A172 (cell line): Measurements from ENCODE around the gene HDAC10. TPM values are rescaled to one million over a fixed set of nuclear protein-coding genes. Genes with fewer than 3 reads are reported as not detected.

ENCODE experiments used
- DNase-seq: peaks from one replicate; pipeline ENCODE4 v3.0.0-alpha.2; 2015; ENCODE audit warnings: low spot score
- total RNA-seq: library from RNA; depleted of rRNA; stranded (reverse); fragments of >200 nt; shearing (Covaris generic); gene quantifications from 2 replicates; pipeline ENCODE4 v1.2.3, GENCODE V29; 2014

HDAC10 gene
- total RNA-seq, 1 experiment from 2014 or later, result 11.4 TPM

DNA sequence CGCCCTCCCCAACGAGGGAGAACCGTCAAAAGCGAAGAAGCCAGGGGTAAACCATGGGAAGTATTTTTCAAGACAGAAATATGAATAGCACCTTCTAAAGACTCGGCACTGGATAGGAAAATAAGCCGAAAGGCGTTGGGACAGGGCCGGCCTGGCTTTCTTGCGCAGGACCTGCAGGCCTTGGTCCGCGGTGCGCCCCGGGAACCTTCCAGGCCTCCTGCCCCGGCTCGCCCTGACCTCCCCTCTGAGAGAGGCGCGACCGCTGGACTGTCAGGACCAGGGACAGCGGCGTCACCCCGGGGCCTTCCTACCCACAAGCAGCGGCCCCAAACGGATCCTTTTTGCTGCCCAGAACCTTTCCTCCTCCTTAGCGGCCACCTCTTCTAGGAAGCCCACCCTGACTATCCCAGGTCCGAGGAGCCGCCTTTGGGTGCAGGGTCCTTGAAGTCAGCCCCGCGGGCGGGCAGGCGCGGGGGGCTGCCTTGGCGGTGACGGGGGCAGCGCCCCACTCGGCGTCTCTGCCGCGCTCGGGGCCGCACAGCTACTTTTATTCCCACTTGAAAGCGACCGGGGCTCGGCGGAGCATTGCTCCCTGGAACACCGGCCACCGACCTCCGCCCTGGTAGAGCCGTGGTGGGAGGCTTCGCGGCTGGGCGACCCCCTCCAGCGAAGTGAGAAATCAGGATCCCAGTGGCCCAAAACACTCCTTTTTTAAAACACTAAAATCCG is 19.8 kb upstream of the HDAC10 start:
- no peak for DNase-seq

DNA sequence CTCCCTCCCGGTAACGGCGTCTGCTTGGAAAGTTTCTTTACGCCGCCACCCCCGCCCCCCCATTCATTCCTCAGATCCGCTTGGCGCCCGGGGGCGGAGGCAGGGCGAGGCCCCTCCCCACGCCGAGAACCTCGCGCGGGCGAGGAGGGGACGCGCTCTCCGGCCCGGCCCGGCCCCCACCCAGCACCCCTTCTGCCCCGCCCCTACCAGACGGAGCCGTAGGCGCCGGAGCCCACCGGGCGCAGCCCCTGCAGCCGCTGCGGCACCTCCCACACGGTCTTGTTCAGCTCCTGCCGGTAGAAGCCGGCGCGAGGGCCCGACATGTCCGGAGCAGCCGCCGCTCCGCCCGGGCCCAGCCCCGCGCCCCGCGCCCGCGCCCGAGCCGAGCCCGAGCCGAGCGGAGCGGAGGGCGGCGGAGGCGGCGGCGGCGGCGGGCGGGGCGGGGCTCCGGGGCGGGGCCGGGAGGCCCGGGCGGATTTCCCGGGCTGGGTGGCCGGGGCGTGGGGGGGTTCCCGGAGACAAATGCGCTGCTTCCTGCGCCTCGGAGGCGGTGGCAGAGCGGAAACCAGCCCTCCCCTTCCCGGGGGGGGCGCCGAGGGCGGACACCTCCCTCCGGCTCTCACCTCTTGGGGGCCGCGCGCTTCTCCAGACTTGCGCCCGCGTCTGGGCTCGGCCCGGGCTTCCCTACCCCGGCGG is 19.1 kb upstream of the HDAC10 start, which contains the start of gene MAPK11:
TSS of gene MAPK11 (minus strand) at position 411 of the 696 bp plus-strand sequence. CDS start at position 323, 88 bp downstream.
- no peak for DNase-seq

- DNase-seq, result no peak
Observed at GRCh38 chr22:50269573-50269969, 18.5 kb upstream of the HDAC10 start.

GRCh38 chr22:50268655-50269113 is 17.6 kb upstream of the HDAC10 start:
- DNase-seq, result no peak

DNA sequence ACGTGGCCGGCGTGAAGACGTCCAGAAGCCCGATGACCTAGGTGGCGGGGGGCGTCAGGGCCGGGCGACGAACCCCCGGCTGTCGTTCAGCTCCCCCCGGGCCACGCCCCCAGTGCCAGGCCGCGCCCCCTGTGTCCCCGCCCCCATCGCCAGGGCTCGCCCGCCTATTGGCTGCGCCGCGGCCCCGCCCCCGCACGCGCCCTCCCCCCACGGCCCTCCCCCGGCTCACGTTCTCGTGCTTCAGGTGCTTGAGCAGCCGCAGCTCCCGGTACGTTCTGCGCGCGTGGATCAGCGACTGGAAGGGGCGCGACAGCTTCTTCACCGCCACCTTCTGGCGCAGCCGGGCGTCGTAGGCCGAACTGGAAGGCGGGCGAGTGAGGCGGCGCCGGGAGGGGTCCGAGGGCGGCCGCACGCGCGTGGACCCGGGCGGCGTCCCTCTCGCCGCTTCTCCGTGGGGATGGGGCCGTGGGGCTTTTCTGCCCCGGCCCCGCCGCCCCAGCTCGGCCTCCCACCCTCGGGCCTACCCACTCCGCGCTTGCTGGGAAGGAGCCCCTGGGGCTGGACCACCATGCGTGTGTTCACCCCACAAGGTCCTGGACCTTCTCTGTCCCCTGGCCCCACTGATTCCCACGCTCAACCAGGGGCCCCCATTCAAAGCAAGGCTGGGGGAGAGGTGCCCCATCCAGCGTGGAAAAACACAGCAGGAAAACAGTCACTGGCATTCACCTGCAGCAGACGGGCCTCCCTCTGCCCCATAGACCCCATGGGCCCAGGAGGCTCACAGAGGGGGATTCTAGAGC is 16.7 kb upstream of the HDAC10 start:
- no peak for DNase-seq

DNA sequence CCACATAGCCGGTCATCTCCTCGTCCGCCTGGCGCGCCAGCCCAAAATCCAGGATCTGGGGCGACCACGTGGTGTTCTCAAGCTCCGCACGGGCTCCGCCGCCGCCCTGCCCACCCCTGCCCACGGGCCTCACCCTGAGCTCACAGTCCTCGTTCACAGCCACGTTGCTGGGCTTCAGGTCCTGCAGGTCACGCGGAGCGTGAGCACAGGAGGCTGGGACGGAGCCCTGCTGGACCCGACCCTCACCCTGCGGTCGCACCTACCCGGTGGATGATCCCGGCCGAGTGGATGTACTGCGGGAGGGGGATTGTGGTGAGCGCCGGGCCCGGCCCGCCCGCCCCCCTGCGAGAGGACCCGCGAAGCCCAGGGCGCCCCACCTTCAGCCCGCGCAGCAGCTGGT is 15.9 kb upstream of the HDAC10 start:
- DNase-seq, result no peak

DNA sequence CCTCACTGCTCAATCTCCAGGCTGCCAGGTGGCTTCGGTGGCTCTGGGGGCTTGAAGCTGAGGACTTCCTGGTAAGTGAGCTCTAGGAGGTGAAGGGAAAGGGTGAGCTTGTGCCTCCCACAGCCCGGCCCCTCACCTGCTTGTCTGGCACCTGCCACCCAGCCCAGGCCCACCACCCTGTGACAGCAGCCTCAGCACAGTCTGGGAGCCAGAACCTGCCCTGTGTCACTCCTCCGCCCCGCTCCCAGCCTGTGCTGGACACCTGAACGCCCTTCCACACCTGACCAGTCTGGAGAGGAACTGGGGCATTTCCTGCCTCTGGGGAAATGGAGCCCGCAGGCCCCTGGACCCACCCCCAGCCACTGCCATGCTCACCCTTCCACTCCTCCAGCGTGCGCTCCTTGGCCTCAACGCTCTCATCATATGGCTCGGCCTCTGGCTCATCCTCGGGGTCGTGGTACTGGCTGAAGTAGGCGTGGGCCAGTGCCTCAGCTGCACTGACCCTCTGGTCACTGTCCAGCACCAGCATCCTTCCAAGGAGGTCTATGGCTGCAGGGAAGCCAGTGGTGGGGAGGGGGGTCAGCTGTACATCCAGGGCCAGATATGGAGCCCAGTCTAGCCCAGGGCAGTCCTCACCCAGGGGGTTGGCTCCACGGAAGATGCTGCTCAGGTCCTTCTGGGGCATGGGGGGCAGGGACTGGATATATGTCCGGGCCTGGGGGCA is 14.0 kb upstream of the HDAC10 start:
- DNase-seq, result no peak

DNA sequence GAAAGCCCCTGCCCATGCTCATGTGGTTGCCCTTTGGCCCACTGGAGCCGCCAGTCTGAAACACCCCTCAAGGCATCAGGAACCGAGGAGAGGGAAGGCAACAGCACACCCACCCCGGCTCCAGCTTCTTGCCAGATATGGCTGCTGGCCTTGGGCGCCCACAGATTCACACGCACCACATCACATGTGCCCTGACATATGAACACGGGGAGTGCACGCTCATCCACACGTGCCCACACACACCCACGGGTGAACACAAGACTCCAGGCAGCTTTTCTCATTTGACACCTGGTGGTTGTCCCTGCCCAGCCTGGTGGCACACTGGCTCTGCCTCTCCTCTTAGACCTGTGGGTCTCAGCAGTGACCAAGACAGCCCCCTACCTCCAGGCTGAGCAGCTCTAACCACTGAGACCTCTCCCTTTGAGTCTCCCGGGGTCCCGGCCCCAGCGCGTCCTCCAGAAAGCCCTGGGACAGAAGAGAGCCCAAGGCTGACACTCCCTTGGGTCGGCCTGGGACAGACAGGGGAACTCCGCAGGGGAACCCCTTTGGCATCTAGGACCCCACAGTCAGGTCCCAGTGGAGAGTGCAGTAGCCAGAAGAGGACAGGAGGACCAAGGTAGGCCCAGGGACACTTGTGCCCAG is 13.2 kb upstream of the HDAC10 start:
- DNase-seq, result no peak

DNA sequence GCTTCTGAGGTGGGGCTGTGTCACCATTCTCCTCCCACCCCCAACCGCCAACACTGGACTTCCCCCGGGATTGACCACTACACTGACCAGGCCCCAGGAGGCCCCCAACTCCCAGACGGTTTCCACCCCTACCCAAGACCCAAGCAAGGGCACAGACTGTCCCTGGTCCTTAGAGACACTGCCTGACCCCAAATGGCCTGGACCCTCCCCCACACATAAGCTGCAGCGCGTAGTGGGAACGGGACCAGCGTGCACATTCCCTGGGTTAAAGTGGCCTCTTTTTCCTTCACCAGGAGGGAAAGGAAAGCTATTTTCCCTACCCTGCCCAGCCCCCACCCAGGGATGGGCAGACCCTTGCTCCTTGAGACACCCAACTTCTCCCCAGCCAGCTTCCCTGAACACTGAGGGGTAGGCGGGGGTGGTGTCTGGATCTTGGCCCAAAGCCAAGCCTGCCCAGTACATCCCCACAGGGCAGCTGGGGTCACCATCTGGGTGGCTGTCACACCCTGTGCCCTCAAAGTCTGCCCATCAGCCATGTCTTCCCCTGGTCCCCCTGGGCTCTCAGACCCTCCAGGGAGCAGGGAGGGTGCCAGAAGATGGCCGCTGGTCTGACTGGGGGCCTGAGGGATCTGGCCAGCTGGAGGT is 12.0 kb upstream of the HDAC10 start:
- no peak for DNase-seq

- peak; percentile 66 for DNase-seq
Observed at GRCh38 chr22:50262460-50262911, 11.4 kb upstream of the HDAC10 start.

GRCh38 chr22:50261615-50262459 is 10.8 kb upstream of the HDAC10 start, which contains the start of gene MAPK12:
Gene MAPK12 (minus strand): TSS chr22:50261683. CDS start chr22:50261509, 174 bp downstream.
- no peak for DNase-seq

GRCh38 chr22:50260801-50261614 is 9.9 kb upstream of the HDAC10 start:
- no peak for DNase-seq

DNA sequence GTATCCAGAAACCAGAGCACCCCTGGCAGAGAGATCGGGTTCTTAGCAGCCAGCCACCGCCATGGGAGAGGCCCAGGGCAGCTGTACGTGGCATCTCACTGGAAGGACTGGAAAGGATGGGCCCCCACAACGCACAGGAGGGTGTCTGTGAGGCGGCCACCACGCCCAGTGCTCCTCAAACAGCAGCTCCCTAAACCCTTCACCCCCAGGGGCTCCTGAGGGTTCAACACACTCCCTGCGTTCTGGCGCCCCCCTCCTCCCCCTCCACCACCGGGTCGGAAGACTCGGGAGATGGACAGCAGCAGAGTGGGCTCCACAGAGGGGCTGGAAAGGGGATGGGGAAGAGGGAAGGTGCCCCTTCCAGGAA is 9.4 kb upstream of the HDAC10 start:
- no peak for DNase-seq

GRCh38 chr22:50259302-50259701 is 8.2 kb upstream of the HDAC10 start:
- no peak for DNase-seq

GRCh38 chr22:50258361-50259292 is 7.6 kb upstream of the HDAC10 start:
- no peak for DNase-seq

- no peak for DNase-seq
Observed at GRCh38 chr22:50257451-50258360, 6.6 kb upstream of the HDAC10 start.
